ENCODE results near the gene APOBEC3C.
"Not testable (repeated sequence)": the region's sequence is repeated elsewhere in the genome, so short reads cannot be mapped to it uniquely, and the experiment has no call there.

DNA sequence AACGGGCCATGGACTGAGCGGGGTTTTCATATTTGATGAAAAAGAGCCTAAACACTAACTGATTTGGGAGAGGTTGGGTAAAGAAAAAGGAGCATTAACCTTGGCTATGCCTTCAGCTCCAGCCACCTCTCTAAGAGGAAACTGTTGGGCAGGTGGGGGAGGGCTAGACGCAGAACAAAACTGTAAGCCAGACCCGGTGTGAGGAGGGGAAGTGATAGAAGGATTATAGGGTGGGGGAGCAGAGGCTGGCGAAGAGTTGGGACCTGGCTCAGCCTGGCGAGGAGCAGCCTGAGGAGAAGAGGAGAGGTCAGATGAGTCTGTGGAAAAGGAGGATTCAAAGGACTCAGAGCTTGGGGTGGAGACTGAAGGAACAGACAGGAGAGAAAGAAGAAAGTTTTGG, 47.2 kb downstream of the APOBEC3C start:
- not testable (repeated sequence) for TF ChIP-seq CTCF, POLR2A (IDR thresholded peaks at IDR 0.05)
